ENCODE results near the gene BOD1L1.

BOD1L1 gene

GRCh38 chr4:13529128-13529919 is 98.2 kb downstream of the BOD1L1 start:
- TF ChIP-seq, protein P1, sequence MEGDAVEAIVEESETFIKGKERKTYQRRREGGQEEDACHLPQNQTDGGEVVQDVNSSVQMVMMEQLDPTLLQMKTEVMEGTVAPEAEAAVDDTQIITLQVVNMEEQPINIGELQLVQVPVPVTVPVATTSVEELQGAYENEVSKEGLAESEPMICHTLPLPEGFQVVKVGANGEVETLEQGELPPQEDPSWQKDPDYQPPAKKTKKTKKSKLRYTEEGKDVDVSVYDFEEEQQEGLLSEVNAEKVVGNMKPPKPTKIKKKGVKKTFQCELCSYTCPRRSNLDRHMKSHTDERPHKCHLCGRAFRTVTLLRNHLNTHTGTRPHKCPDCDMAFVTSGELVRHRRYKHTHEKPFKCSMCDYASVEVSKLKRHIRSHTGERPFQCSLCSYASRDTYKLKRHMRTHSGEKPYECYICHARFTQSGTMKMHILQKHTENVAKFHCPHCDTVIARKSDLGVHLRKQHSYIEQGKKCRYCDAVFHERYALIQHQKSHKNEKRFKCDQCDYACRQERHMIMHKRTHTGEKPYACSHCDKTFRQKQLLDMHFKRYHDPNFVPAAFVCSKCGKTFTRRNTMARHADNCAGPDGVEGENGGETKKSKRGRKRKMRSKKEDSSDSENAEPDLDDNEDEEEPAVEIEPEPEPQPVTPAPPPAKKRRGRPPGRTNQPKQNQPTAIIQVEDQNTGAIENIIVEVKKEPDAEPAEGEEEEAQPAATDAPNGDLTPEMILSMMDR (IDR thresholded peaks at IDR 0.05; ENCODE audit: insufficient read depth, low read depth, low read length, missing control alignments), result no peak
- H3K4me3 ChIP-seq (ENCODE audit: low read depth, low read length), result no peak overlapping the region
- no peak for DNase-seq (ENCODE audit: low read depth)

DNA sequence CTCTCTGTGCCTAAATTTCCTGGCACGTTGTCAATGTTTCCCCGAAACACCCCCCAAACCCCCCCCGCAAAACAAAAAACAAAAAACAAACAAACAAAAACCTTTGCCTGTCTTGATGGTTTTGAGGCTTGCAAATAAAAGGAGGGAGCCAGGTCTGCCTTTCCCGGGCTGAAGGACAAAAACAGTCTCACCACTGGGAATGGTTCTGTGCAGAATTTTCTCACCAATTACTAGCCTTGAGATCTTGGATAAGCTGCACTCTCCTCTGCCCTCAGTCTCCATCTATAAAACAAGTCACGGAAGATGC is 98.8 kb downstream of the BOD1L1 start:
- TF ChIP-seq, protein P1 (IDR thresholded peaks at IDR 0.05; ENCODE audit: insufficient read depth, low read depth, low read length, missing control alignments), result no peak
- DNase-seq (ENCODE audit: low read depth), result no peak
- no peak overlapping the region for H3K4me3 ChIP-seq (ENCODE audit: low read depth, low read length)

GRCh38 chr4:13527981-13528820 is 99.3 kb downstream of the BOD1L1 start:
- peak; percentile 80 for DNase-seq (ENCODE audit: low read depth)
- peak overlapping the region; percentile 28 for H3K4me3 ChIP-seq (ENCODE audit: low read depth, low read length)
- TF ChIP-seq, protein P1 (IDR thresholded peaks at IDR 0.05; ENCODE audit: insufficient read depth, low read depth, low read length, missing control alignments), result no peak

DNA sequence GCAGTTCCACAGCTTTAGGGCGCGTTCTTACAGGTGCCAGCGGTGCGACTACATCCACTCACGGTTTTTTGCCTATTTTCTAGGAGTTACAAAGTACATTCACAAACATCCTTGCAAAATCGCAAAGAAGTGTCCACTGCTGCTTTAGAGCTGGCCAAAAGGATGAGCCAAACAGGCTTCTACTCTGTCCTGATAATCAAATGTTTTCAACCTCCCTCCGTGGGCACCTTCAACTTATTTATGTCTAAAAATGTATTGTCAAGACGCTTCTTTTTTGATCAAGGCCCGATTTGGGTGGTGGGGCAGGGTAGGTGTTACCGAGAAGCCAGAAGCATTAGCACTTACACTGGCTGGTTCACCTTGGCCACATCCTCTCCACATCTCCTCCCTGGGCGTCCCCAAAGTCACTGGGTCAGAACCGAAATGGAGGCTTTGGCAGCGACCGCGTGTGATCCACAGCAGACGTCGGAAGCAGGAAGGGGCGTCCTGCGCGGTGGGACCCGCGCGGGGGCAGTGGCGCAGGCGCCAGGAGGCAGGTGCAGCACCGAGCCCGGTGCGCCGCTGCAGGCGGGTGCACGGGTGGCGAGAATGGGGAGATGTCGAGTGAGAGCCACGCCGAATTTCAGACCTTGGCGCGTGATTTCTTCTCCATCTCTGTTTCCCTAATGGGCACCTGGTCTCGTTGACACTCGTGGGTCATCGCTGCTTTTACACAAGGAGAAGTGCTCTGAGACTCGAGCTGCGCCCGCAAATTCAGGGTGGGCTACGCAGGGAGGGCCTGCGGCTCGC is 100.1 kb downstream of the BOD1L1 start:
- TF ChIP-seq, protein P1 (IDR thresholded peaks at IDR 0.05; ENCODE audit: insufficient read depth, low read depth, low read length, missing control alignments), result no peak
- H3K4me3 ChIP-seq (ENCODE audit: low read depth, low read length), result peak overlapping the region; percentile 0; the same call in 1 of the 2 replicates
- DNase-seq (ENCODE audit: low read depth), result no peak

- TF ChIP-seq, protein P1 (IDR thresholded peaks at IDR 0.05; ENCODE audit: insufficient read depth, low read depth, low read length, missing control alignments), result no peak
- no peak overlapping the region for H3K4me3 ChIP-seq (ENCODE audit: low read depth, low read length)
- DNase-seq (ENCODE audit: low read depth), result no peak
Measured at GRCh38 chr4:13526658-13527057, 100.9 kb downstream of the BOD1L1 start.

GRCh38 chr4:13525606-13526281 is 101.8 kb downstream of the BOD1L1 start:
- no peak overlapping the region for H3K4me3 ChIP-seq (ENCODE audit: low read depth, low read length)
- TF ChIP-seq, protein P1 (IDR thresholded peaks at IDR 0.05; ENCODE audit: insufficient read depth, low read depth, low read length, missing control alignments), result no peak
- DNase-seq (ENCODE audit: low read depth), result no peak
